Activated T-cell treated with anti-CD3 and anti-CD28 coated beads, Interleukin-2, amount 50 U/mL, for 1 hour (primary cell): Measurements from ENCODE around the gene TPRKB.
"Not testable (repeated sequence)": the region's sequence is repeated elsewhere in the genome, so short reads cannot be mapped to it uniquely, and the experiment has no call there.

Experiments
- DNase-seq: peaks from one replicate; pipeline ENCODE4 v3.0.0-alpha.2; 2020

The TPRKB gene

DNA sequence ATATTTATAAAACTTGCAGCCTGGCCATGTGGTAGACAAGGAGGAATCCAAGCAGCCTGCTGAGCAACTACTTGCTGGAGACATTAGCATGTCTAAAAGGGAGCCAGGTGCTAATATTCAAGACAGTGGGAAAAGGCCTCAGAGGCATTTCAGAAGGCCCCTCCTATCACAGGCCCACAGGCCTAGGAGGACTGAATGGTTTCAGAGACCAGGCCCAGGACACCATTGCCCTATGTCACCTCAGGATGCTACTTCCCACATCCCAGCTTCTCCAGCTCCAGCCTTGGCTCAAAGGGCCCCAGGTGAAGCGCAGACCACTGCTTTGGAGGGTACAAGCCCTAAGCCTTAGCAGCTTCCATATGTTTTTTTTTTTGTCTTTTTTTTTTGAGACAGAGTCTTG lies 39.0 kb downstream of the TPRKB start:
- no peak for DNase-seq

DNA sequence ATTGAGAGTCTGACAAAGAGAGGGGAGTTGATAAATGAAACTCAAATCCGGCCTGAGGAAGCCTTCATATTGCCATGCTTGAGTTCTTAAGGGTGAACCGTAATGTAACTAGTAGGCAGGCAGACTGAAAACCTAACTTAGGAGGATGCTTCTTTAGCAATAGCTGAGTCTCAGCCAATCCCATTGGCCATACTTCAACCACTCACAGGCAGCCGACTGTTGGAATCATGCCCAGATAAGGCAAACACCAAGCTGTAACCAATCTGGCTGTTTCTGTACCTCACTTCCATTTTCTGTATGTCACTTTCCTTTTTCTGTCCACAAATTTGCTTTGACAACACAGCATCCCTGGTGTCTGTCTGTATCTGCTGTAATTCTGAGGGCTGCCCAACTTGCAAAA lies 39.5 kb downstream of the TPRKB start:
- DNase-seq: no peak

DNA sequence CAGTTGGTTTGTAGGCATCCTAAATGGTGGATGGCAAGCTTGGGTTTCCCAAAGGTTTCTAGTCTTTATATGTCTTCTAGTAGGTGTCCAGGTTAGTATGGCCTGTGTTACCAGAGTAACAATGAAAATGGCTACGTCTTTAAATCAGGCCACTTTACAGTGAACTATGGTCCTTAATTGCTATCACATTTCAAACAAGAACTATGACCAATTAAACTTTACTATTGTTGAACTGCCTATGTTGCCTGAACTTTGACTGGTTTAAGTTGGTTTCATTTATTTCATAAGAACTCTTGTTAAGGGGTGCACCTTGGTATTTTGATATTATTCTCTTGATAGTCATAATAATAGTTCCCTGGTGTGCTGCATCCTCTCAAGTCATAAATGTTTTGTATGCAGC lies 40.2 kb downstream of the TPRKB start:
- DNase-seq: not testable (repeated sequence)

DNA sequence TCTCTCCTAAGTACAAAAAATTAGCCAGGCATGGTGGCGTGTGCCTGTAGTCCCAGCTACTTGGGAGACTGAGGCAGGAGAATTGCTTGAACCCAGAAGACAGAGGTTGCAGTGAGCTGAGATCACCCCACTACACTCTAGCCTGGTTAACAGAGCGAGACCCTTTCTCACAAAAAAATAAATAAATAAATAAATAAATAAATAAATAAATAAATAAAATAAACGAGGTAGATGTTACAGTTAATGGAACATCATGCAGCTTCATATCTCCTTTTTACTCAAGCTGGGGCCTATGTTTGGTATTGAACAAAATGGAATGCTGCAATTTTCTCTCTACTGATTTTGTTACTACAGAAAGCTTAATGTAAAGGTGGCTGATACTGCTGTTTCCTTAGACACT lies 40.6 kb downstream of the TPRKB start:
- not testable (repeated sequence) for DNase-seq

DNA sequence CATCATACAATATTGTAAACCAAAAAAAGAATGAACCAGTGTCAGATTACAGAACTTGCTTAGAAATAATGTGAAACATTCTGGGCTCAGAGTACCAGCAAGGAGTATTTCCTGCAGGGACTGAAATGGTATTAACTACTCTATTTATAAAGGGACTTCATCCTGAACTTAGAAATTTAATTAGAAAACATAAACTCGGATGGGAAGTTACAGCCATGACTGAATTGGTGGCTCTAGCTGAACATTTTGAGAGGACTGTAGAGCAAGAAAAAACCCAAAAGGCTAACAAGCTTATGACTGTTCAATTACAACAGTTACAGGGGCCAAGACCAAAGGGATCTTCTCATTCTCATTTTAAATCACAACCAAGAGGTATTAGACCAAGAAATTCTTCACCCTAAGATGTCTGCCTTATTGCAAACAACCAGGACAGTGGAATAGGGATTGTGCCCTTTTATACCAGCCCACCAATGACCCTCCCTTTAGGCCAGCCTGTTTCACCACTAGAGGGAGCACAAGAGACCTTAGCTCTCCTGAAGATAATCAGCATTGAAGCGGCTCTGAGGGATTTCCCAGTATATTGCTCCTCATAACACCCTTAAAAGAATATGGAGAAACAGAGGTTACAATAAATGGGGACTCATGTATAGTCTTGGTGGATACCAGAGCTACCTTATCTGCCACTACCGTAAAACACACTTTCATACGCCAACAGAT lies 46.6 kb downstream of the TPRKB start:
- DNase-seq: not testable (repeated sequence)

DNA sequence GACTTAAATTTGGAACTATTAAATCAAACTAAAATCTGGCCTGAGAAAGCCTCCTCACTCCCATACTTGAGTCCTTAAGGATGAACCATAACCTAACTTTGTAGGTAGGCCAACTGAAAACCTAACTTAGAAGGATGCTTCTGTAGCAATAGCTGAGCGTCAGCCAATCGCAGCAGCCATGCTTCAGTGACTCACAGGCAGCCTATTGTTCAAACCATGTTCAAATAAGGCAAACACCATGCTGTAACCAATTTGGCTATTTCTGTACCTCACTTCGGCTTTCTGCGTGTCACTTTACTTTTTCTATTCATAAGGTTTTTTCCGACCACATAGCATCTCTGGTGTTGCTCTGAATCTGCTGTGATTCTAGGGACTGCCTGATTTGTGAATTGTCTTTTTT lies 48.7 kb downstream of the TPRKB start:
- DNase-seq: not testable (repeated sequence)

DNA sequence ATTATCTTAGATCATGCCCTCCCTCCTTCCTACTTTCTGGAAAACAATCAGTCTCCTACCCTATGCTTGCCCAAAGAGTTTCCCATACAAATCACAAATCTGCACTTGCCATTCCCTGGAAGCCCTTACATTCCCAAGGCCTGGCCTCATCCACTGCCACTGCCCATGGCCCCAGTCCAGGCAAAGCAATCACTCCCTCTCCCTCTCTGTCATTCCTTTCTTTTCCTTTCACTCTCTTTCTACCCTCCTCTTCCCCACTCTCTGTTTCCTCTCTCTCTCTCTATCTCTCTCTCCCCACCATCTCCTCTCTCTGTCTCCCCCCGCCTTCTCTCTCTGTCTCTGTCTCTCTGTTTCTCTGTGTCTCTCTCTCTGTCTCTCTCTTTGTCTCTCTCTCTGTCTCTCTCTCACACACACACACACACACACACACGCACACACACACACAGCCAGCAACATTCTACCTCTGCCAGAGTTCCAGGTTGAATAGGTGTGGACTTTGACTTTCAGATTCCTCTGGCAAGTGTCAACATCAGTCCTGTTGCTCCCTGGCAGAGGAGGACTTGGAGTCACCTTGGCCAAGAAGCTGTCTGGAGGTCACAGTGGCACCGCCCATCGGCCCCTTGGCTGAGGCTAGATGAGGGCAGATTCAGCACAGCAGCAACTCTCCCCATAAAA lies 51.2 kb downstream of the TPRKB start:
- DNase-seq: no peak

DNA sequence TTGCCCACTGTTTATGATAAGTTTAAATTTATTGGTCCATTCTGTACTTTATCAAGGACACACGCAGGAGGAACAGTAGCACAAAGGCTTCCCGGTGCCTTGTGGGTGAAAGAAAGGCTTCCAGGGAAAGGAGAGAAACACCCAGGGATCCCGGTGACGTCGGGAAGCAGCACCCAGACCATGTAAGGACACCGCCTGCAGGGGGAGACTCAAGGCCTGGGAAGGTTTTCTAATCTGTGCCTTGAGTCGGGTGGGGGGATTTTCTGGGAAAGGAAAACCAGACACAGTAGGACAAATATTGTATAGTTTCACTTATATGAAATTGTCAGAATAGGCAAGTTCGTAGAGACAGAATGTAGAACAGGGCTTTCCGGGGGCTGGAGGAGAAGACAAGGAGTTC lies 52.2 kb downstream of the TPRKB start:
- DNase-seq: not testable (repeated sequence)

DNA sequence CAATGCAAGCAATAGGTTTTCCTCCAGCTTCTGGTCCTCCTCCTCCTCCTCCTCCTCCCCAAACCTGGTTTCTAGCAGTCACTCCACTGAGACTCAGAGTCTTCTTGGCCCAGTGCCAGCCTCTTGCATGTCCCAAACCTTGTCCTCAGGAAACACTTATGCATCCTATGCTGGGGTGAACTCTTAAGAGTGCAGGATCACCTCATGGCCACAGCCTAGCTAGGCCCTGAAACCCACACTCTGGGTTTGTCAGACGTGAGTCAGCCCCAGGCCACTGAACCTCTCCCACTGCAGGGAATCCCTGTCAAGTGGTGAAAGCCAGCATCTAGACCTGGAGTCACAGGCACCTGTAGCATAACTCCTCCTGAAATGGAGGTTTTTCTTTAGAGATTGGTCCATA lies 52.8 kb downstream of the TPRKB start:
- not testable (repeated sequence) for DNase-seq

DNA sequence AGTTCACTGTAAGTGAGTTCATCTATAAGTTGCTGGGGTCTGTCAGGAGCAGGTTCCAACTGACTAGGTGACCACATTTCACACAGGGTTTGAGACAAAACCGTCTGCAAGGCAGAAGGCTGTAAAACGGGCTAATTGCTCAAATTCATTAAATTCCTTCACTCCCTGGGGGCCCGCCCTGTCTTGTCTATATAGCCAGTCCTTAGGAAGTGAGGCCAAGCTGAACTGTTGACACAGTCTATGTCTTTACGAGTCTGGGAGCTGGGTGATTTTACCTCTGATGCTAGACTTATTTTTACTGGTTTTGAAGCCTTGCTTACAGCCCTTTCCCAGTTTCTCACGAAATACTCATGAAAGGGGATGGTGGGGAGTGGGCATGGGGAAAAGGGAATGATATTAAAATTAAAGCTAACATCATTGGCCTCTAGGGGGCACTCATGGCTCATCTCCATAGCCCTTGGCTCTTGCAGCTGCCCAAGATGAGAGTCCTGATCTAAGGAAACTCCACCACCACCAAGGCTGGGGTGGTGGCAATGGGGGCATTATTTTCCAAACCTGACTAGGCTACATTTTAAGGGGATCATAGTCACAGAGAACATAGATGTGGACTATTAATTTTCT lies 57.1 kb downstream of the TPRKB start:
- DNase-seq: not testable (repeated sequence)
